ENCODE data around the gene PEX11G.

- TF ChIP-seq POLR2A (IDR thresholded peaks at IDR 0.05): no peak
- TF ChIP-seq CTCF (IDR thresholded peaks at IDR 0.05): no peak
- TF ChIP-seq EP300 (IDR thresholded peaks at IDR 0.05): no peak
Observed at GRCh38 chr19:7506385-7507328, 17.8 kb upstream of the PEX11G start.
